Liver (tissue), 3 donors: ENCODE measurements around the gene TUBA4A.

Experiments
- EGR1 ChIP-seq, 2 donors: IDR thresholded peaks; 2 replicates each; pipeline ENCODE4 v1.6.1; 2016 to 2018; ENCODE audit warnings: antibody characterized with exemption in 2 of 2, low read depth in 2 of 2
- FOXA2 ChIP-seq: IDR thresholded peaks from 2 replicates; pipeline ENCODE4 v1.6.1; 2016; ENCODE audit warnings: antibody characterized with exemption
- JUND ChIP-seq, 2 donors: IDR thresholded peaks; 2 replicates each; pipeline ENCODE4 v1.6.1; 2016; ENCODE audit warnings: antibody characterized with exemption in 2 of 2
- TAF1 ChIP-seq: conservative IDR thresholded peaks from 2 replicates; pipeline ENCODE4 v1.6.1; 2016; ENCODE audit warnings: antibody characterized with exemption, mild to moderate bottlenecking
- YY1 ChIP-seq: IDR thresholded peaks from 2 replicates; pipeline ENCODE4 v1.6.1; 2016; ENCODE audit warnings: antibody characterized with exemption, mild to moderate bottlenecking
- TF ChIP-seq, protein P1 (sequence below): fragments of 150-350 bp; IDR thresholded peaks from 2 replicates; pipeline ENCODE4 v1.5.1; 2017; ENCODE audit warnings: improper control_type of control experiment, low read depth, low read length; ENCODE audit not compliant: missing input control
- donor health status: healthy.
- donor health status: healthy.

DNA sequence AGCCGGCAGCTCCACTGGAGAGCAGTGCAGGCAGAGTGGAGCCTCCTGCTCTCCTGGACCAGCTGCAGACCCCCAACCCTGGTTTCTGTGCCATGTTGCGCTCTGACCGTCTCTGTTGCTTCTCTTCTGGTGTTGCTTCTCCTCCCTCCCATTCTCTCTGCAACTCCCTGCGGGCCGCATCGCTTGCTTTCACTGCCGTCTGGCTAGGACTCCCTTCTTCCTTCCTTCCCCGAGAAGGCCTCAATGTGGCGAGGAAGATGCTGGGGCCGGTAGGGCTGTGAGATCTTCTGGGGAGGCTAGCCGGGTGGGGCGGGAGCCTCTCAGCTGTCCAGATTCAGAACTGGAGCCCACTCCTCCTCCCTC, 31.6 kb upstream of the TUBA4A start:
- TF ChIP-seq TAF1 (no peak), JUND (IDR thresholded peaks at IDR 0.05) (no peak), YY1 (no peak), FOXA2 (no peak), EGR1 (IDR thresholded peaks at IDR 0.05; ENCODE audit: low read depth in 2 of 2) (no peak)
- TF ChIP-seq, protein P1, sequence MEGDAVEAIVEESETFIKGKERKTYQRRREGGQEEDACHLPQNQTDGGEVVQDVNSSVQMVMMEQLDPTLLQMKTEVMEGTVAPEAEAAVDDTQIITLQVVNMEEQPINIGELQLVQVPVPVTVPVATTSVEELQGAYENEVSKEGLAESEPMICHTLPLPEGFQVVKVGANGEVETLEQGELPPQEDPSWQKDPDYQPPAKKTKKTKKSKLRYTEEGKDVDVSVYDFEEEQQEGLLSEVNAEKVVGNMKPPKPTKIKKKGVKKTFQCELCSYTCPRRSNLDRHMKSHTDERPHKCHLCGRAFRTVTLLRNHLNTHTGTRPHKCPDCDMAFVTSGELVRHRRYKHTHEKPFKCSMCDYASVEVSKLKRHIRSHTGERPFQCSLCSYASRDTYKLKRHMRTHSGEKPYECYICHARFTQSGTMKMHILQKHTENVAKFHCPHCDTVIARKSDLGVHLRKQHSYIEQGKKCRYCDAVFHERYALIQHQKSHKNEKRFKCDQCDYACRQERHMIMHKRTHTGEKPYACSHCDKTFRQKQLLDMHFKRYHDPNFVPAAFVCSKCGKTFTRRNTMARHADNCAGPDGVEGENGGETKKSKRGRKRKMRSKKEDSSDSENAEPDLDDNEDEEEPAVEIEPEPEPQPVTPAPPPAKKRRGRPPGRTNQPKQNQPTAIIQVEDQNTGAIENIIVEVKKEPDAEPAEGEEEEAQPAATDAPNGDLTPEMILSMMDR = no peak
